ENCODE data around the gene KRTAP2-1.
"Not testable (repeated sequence)": the region's sequence is repeated elsewhere in the genome, so short reads cannot be mapped to it uniquely, and the experiment has no call there.

Gene KRTAP2-1

DNA sequence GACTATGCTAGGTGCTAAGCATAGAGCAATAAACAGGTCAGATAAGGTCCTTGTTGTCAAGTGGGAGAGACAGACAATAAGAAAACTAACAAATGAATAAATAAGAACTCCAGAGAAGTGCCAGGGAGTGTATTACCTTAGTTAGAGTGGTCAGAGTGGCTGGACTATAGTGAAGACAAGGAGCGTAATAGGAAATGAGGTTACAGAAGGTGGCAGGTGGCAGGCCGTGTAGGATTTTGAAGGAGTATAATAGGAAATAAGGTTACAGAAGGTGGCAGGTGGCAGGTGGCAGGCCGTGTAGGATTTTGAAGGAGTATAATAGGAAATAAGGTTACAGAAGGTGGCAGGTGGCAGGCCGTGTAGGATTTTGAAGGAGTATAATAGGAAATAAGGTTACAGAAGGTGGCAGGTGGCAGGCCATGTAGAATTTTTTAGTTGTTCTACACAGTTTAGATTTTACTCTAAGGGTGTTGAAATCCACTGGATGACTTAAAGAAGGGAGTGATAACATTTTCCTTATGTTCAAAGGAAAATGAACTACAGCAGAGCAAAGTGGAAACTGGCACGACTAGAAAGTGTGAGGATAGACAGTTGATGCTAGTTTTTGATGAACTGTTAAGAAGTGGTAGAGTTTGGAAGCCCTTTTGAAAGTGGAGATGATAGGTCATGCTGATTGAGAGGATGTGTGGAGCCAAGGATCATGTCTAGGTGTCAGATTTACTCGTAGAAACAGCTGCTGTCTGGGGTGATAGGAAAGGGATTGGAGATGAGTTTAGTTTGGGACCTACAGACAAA lies 34.6 kb downstream of the KRTAP2-1 start:
- no peak for DNase-seq (ENCODE audit: low spot score)

DNA sequence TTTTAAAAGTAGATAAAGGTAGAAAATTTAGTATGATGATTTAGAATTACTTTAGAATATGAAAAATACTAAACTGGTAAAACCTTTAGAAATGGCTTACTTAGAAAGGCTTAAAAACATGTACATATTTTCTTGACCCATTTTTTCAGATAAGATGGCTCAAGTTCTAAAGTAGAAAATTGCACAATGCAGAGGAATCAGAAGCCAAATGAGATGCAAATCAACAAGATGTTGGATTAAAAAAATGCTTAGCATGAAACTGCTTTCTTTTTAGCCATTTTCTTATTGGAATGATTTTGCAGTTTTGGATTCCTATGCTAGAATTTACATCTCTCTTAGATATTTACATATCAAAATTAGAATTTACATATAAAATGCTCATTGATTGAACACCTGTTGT lies 36.7 kb downstream of the KRTAP2-1 start:
- DNase-seq (ENCODE audit: low spot score) = no peak

DNA sequence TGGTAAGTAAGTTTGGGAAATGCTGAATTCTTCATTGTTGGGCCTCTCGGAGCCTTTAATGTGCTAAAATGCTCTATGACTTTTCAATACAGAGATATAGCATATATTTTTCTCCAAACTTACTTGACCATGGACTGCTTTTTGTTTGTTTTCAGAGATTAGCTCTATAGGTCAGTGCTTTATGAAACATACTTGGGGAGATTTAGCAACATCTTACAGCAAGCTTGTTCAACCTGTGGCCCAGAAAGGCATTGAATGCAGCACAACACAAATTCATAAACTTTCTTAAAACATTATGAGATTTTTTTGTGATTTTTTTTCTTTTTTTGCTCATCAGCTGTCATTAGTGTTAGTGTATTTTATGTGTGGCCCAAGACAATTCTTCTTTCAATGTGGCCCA lies 37.2 kb downstream of the KRTAP2-1 start:
- no peak for DNase-seq (ENCODE audit: low spot score)

DNA sequence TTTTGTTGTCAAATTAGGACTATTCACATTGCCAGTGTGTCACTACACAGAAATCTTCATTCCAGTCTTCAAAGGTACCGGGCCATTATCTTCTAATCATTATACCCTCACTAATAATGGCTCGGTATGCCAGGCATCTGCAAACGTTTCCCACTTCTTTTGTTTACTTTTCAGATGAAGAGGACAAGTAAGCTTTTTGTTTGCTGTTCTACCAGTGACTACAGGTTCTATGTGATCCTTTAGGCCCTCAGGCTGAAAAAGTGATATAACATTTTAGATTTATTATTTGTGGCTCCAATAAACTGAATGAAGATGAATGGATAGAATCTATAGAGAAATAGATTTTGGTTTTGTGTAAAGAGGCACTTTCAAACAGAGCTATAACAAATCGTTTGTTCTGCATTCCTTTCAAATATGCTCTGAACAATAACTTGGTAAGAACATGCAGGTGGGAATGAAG lies 37.8 kb downstream of the KRTAP2-1 start:
- no peak for DNase-seq (ENCODE audit: low spot score)

DNA sequence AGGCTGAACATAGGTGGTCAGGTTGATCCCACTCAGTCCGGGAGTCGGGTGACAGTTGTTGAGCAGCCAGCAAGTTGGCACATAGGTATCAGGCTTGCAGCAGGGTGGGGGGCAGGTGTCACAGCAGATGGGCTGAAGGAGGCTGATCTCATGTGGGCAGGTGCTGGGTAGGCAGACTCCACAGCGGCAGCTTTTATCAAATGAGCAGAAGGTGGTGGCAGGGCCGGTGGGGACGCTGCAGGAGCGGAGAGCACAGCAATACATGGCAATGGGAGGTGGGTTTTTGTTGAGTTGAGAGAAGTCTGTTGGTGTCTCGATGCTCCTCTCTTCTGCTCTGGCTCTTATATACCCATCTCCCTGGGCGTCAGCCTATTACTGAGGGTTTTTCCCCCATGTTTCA lies 38.3 kb downstream of the KRTAP2-1 start, which contains the start of gene KRTAP3-1:
Gene KRTAP3-1 (minus strand): TSS at position 318 of the 400 bp plus-strand sequence. CDS start 54 bp downstream, at position 264.
- no peak for DNase-seq (ENCODE audit: low spot score)

DNA sequence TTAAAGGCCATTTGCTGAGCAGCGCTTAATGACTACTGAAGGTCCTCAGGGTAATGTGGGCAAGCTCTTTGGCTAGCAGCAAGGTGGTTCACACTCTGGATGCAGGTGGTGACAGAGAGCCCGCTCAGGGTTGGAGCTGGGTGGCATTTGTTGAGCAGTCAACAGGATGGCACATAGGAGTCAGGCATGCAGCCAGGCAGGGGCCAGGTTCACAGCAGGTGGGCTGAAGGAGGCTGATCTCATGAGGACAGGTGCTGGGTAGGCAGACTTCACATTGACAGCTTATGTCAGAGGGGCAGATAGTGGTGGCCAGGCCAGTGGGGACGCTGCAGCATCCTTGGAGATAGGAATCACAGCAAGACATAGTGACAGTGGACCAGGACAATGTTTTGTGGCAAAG lies 42.7 kb downstream of the KRTAP2-1 start:
- no peak for DNase-seq (ENCODE audit: low spot score)

DNA sequence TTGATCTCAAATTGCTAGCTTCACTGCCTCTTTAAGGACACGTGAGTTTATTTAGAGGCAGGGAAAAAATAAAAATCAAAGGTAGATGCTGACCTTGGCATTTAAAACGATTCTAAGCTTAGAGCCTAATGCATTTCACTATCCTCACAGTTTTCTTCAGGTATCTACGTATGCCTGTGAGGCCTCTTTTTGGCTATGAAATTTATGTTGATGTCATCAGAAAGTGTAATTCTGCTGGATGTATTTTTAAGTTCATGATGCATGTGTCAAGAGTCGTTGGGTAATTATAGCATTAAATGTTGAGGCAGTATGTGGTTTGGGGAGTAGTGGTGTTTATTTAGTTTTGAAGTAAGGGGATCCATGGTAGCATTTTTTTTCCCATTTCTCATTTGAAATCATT lies 43.2 kb downstream of the KRTAP2-1 start:
- DNase-seq (ENCODE audit: low spot score) = no peak

DNA sequence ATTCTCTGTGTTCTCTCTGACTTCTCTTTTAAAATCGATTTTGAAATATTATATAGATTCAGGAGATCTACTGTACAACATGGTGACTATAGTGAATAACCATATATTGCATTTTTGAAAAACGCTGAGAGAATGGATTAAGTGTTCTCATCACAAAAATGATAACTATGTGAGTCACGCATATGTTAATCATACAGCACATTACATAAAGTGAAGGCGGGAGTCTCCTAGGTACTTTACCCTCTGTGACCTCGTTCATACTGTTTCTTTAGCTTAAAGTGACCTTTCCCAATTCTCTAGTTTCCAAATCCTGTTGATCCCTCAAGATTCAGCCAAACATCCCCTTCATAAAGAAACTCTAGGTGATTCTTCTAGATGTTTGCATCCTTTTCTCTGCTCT lies 44.3 kb downstream of the KRTAP2-1 start:
- no peak for DNase-seq (ENCODE audit: low spot score)

DNA sequence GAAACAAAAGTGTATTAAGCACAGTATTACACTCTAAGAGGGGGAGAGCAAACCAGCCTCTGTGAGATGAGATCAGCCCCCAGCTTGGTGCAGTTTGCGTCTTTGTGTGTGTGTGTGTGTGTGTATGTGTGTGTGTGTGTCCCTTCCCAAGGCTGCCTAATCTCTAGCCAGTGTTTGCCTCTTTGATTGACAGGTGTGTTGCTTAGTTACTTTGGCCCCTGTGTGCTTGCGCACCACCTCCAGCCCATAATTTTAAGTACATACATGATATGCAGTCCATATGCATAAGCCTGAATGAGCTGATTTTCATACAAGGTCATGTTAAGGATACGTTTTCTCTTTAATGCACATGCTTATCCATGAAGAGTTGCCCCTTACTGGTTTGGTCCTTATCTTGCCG lies 45.3 kb downstream of the KRTAP2-1 start:
- DNase-seq (ENCODE audit: low spot score) = no peak

DNA sequence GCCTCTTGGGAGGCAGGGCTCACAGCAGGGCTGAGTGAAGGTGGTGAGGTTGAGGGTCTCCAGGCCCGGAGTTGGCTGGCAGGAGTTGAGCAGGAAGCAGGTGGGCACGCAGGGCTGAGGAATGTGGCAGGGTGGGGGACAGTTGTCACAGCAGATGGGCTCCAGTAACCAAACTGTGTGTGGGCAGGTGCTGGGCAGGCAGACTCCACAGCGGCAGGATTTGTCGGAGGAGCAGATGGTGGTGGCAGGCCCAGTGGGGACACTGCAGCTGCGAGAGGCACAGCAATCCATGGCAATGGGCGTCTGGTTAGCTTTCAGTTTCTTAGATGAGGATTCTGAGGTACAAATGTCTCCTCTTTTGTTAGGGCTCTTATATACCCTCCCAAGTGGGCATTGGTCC lies 47.6 kb downstream of the KRTAP2-1 start, which contains the start of gene KRTAP3-2:
Gene KRTAP3-2 (minus strand): TSS at position 344 of the 400 bp plus-strand sequence. CDS start 53 bp downstream, at position 291.
- not testable (repeated sequence) for DNase-seq (ENCODE audit: low spot score)

DNA sequence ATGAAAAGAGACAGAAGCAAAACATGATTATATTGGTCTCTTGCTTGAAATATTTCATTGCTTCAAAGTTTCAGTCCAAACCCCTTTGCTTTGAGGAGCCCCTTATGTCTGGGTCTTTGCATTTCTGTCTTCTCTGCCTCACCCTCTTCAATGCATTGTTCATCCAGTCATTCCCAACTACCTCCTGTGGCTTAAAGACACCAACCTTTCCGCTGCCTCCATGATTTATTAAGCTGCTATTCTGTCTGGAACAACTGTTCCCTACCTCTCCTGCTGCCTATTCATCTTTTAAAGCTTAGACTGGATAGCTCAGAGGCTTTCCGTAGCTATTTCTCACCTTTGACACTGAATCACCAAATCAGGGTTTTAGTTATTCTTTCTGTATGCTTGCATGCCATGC lies 49.8 kb downstream of the KRTAP2-1 start:
- DNase-seq (ENCODE audit: low spot score) = no peak

DNA sequence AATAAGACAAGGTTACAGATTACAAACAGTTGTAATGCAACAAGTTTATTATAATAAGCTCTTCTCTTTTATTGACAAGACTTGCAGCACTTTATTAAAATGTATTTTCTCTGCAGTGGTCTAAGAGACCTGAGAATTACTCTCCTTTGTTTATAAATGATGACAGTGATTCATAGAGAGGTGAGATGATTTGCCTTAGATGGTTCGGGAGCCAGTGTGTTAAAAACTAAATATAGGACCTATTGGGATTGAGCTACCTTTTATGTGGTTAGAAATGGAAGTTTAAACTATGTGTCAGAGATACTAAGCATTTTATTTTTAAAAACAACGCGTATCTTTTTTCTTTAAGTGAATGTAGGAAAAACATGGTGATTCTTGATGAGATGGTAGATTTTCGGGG lies 50.3 kb downstream of the KRTAP2-1 start:
- DNase-seq (ENCODE audit: low spot score) = no peak
